ENCODE data around the gene RBBP6. TPM values are rescaled to one million over a fixed set of nuclear protein-coding genes. Genes with fewer than 3 reads are reported as not detected.
A peak's percentile ranks its signal among the peaks of the same experiment; 100 is the strongest.
"Not testable (repeated sequence)": the region's sequence is repeated elsewhere in the genome, so short reads cannot be mapped to it uniquely, and the experiment has no call there.

The RBBP6 gene, protein sequence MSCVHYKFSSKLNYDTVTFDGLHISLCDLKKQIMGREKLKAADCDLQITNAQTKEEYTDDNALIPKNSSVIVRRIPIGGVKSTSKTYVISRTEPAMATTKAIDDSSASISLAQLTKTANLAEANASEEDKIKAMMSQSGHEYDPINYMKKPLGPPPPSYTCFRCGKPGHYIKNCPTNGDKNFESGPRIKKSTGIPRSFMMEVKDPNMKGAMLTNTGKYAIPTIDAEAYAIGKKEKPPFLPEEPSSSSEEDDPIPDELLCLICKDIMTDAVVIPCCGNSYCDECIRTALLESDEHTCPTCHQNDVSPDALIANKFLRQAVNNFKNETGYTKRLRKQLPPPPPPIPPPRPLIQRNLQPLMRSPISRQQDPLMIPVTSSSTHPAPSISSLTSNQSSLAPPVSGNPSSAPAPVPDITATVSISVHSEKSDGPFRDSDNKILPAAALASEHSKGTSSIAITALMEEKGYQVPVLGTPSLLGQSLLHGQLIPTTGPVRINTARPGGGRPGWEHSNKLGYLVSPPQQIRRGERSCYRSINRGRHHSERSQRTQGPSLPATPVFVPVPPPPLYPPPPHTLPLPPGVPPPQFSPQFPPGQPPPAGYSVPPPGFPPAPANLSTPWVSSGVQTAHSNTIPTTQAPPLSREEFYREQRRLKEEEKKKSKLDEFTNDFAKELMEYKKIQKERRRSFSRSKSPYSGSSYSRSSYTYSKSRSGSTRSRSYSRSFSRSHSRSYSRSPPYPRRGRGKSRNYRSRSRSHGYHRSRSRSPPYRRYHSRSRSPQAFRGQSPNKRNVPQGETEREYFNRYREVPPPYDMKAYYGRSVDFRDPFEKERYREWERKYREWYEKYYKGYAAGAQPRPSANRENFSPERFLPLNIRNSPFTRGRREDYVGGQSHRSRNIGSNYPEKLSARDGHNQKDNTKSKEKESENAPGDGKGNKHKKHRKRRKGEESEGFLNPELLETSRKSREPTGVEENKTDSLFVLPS (N-terminal part only)
- 10 to 100 TPM; 77.2 to 88.9 TPM for total RNA-seq

DNA sequence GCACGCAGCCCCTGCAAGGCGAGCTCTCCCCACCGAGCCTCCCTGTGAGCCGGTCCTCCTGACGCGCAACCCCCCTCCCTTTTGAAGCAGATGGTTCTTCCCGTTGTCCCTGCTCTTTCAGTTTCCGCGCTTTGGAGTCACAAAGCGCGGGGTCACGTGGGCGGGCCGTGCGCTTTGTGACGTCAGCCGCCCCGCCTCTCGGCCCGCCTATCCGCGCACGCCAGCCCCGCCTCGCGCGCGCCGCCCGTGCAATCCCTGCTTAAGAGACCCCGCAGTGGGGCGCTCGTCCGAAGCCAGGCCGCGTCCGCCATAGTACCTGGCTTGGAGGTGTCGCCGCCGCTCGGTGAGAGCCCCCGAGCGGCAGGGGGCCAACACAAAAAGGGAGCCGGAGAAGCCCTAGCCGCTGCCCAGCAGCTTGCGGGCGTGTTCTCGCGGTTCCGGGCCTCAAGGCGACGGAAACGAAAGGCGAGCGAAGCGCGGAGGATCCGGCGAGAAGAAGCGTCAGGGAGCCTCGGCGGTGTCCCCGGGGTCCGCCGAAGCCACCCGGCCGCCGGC, at the start of gene RBBP6:
Gene RBBP6 (plus strand): TSS at position 272 of the 555 bp plus-strand sequence. CDS start 1,061 bp downstream, outside the sequence.
- H3K36me3 Mint-ChIP-seq = peaks cover 18% of the 10 kb centered on the region
- no peaks in the 10 kb centered on the region for H3K27me3 Mint-ChIP-seq
- H3K9me3 Mint-ChIP-seq = no peaks in the 10 kb centered on the region
- POLR2A ChIA-PET = interaction anchor here (1.1 to 2.8 kb wide), 4 partner anchors 10 to 572 kb away, joined by 3 to 12 read pairs (median 6); partner anchors contain the start of gene LCMT1
- peaks cover 18% of the 10 kb centered on the region for H3K4me1 Mint-ChIP-seq
- peak within 1 kb of the TSS; percentile 98 for H3K4me3 Mint-ChIP-seq
- ATAC-seq (ENCODE audit: low read depth) (peak; percentile 88), DNase-seq (peak; percentile 97)
- peak within 1 kb of the TSS; percentile 100 for H3K27ac Mint-ChIP-seq

DNA sequence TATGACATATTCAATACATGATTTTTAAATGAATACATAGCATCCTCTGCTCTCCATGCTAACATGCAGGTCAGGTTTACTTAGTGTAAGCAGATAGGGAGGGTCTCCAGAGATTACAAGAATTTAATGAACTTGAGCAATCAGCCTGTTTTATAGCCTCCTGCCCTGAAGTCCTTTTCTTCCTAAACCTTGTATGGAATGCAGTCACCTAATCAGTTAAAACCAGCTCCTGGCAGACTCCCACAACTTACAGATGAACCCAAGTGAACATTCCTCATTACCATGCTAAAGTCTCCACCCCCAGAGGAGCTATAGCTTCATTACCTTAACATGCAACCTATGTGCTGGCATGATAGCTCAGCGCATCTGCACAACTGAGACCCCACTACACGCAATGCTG, 48.5 kb upstream of the RBBP6 start:
- Mint-ChIP-seq H3K27ac (no peak overlapping the region), H3K36me3 (no peaks in the 10 kb centered on the region), H3K9me3 (no peaks in the 10 kb centered on the region), H3K4me3 (no peak overlapping the region), H3K27me3 (peaks cover 2% of the 10 kb centered on the region), H3K4me1 (no peaks in the 10 kb centered on the region)
- no peak for ATAC-seq (ENCODE audit: low read depth)
- POLR2A ChIA-PET = interaction anchor here (0.7 kb wide), 1 partner anchor 332 kb away, joined by 3 read pairs; no protein-coding TSS in a partner anchor
- no peak for DNase-seq

DNA sequence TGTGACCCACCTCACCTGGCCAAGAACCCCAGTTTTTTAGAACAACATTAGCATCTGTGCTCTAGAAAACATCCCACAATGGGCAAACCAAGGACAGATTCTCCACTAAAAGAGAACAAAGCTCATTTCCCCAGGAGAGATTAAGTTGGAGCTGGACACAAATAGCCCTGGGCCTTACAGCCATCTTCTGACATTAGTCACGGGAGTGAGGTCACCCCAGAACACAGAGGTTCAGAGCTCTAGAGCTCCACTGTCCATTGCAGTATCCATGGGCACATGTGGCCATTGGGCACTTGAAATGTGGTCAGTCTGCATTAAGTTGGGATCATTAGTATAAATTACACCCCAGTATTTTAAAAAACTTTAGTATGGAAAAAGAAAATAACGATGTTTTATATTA, 47.6 kb upstream of the RBBP6 start:
- no peaks in the 10 kb centered on the region for H3K9me3 Mint-ChIP-seq
- no peak overlapping the region for H3K27ac Mint-ChIP-seq
- POLR2A ChIA-PET = interaction anchor here (0.7 kb wide), 1 partner anchor 333 kb away, joined by 3 read pairs; no protein-coding TSS in a partner anchor
- H3K4me3 Mint-ChIP-seq = no peak overlapping the region
- ATAC-seq (ENCODE audit: low read depth) (no peak), DNase-seq (no peak)
- H3K4me1 Mint-ChIP-seq = no peaks in the 10 kb centered on the region
- peaks cover 2% of the 10 kb centered on the region for H3K27me3 Mint-ChIP-seq
- H3K36me3 Mint-ChIP-seq = no peaks in the 10 kb centered on the region

DNA sequence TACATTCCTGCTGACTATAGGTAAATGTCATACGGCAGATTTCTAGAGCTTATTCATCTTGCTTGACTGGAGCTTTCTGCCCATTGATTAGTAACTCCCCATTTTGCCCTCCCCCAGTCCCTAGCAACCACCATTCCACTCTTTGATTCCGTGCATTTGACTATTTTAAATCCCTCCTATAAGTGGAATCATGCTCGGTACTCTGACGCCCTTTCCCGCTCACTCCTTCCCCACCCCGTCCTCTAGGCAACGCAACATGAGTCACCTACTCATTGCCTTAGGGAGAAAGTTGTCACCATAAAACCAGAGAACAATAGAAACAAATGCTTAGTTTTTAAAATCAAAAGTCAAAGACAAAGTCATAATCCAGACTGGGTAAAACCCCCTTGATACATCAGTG, 45.5 kb upstream of the RBBP6 start:
- no peaks in the 10 kb centered on the region for H3K4me1 Mint-ChIP-seq
- H3K36me3 Mint-ChIP-seq = no peaks in the 10 kb centered on the region
- no peaks in the 10 kb centered on the region for H3K9me3 Mint-ChIP-seq
- no peak overlapping the region for H3K4me3 Mint-ChIP-seq
- POLR2A ChIA-PET = no interaction called here
- no peak for ATAC-seq (ENCODE audit: low read depth)
- H3K27ac Mint-ChIP-seq = no peak overlapping the region
- DNase-seq = no peak
- H3K27me3 Mint-ChIP-seq = peaks cover 2% of the 10 kb centered on the region

DNA sequence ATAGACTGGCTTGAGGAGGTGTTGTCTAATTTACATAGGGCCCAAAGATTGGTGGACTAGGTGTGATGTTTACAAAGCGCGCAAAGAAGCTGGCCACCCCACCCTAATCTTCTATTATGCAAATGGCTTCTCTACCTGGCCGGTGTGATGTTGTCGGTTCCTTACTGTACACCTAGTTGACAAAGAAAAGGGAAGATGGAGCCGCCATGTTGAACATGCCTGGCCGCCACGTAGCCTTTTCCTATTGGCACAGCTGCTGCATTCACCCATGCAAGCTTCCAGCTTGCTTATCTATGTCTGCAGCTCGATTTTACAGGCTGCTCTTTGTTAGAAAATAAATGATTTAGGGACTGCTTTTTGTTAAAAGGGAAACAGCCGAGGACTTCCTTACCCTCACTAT, 44.2 kb upstream of the RBBP6 start:
- POLR2A ChIA-PET; H3K9me3 Mint-ChIP-seq; H3K4me1 Mint-ChIP-seq; DNase-seq; H3K27me3 Mint-ChIP-seq; H3K27ac Mint-ChIP-seq; H3K4me3 Mint-ChIP-seq; ATAC-seq (ENCODE audit: low read depth); H3K36me3 Mint-ChIP-seq: not testable (repeated sequence)

DNA sequence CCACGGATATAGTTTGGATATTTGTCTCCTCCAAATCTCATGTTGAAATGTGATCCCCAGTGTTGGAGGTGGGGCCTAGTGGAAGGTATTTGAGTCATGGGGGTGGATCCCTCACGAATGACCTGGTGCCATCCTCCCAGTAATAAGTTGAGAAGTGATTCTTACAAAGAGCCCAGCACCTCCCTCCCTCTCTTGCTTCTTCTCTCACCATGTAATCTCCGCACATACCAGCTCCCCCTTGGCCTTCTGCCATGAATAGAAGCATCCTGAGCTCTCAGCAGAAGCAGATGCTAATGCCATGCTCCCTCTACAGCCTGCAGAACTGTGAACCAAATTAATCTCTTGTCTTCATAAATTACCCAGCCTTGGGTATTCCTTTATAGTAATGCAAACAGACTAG, 41.9 kb upstream of the RBBP6 start:
- Mint-ChIP-seq H3K9me3 (no peaks in the 10 kb centered on the region), H3K36me3 (no peaks in the 10 kb centered on the region), H3K4me3 (no peak overlapping the region), H3K27ac (no peak overlapping the region), H3K4me1 (no peaks in the 10 kb centered on the region), H3K27me3 (peaks cover 2% of the 10 kb centered on the region)
- POLR2A ChIA-PET = no interaction called here
- DNase-seq = no peak
- no peak for ATAC-seq (ENCODE audit: low read depth)

DNA sequence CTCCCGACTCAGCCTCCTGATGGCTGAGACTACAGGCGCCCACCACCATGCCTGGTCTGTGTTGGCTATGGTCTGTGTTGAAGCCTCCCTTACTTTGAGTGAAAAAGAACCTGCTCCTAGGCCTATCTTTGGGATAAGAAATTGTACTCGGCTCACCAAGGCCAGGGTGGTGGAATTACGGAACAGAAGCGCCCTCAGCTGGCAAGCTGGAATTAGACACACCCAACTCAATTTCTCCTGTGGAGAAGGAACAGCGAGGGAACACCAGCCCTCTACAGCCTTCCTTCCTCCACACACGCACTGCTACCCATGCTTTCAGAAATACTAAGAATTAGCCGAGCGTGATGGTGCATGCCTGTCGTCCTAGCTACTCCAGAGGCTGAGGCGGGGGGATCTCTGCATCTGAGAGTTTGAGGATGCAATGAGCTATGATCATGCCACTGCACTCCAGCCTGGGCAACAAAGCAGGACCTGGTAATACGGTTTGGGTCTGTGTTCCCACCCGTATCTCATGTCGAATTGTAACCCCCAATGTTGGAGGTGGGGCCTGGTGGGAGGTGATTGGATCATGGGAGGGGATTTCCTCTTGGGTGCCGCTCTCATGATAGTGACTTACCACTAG, 40.1 kb upstream of the RBBP6 start:
- ATAC-seq (ENCODE audit: low read depth) = no peak
- POLR2A ChIA-PET = no interaction called here
- Mint-ChIP-seq H3K27ac (no peak overlapping the region), H3K36me3 (no peaks in the 10 kb centered on the region), H3K4me3 (no peak overlapping the region), H3K27me3 (peaks cover 5% of the 10 kb centered on the region), H3K4me1 (no peaks in the 10 kb centered on the region), H3K9me3 (no peaks in the 10 kb centered on the region)
- no peak for DNase-seq

DNA sequence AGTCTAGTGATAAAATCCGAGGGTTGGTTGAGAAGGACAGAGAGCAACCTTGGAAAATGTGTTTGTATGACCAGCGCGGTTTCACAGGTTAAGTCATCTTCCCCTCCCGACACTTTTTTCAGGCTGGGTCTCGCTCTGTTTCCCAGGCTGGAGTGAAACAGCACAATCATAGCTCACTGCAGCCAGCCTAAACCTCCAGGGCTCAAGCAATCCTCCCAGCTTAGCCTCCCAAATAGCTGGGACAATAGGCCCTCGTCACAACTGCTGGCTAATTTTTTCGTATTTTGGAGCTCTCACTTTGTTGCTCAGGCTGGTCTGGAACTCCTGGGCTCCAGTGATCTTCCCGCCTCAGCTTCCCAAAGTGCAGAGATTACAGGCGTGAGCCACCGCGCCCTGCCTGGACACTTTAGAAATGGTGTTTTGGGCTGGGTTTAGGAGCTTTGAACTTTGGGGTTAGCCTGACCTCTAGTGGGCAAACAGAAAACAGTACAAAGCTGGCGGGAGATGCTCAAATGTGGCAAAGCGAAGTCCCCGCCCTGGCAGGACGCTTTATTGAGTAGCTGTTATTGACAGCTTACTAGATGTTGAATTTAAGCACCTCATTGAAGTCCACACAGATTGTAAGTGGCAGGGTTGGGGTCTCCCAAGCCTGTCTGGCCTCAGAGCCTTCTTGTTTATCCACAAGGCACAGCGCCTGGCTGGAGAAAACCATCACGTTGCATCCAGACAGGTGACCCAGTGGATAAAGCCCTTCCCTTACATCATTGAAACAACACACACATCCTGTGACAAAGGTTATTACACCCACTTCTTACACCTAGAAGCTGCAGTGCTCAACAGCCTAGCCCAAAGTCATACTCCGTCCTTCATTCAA, 34.7 kb upstream of the RBBP6 start:
- no peaks in the 10 kb centered on the region for H3K36me3 Mint-ChIP-seq
- ATAC-seq (ENCODE audit: low read depth) = peak; percentile 84
- H3K27me3 Mint-ChIP-seq = peaks cover 3% of the 10 kb centered on the region
- peak overlapping the region; percentile 35 for H3K4me3 Mint-ChIP-seq
- H3K9me3 Mint-ChIP-seq = no peaks in the 10 kb centered on the region
- POLR2A ChIA-PET = no interaction called here
- H3K27ac Mint-ChIP-seq = no peak overlapping the region
- peaks cover 5% of the 10 kb centered on the region for H3K4me1 Mint-ChIP-seq
- DNase-seq = peak; percentile 40

DNA sequence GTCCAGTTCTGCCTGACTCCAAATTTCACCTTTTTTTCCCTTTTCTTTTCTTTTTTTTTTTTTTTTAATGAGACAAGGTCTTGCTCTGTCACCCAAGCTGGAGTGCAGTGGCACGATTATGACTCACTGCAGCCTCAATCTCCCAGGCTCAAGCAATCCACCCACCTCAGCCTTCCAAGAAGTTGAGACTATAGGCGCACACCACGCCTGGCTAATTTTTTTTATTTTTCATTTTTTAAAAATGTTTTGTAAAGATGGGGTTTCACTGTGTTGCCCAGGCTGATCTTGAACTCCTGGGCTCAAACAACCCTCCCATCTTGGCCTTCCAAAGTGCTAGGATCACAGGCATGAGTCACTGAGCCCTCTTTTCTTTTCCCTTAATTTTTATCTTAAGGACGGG, 33.4 kb upstream of the RBBP6 start:
- POLR2A ChIA-PET = interaction anchor here (0.5 kb wide), 1 partner anchor 286 kb away, joined by 3 read pairs; no protein-coding TSS in a partner anchor
- Mint-ChIP-seq H3K4me1 (peaks cover 5% of the 10 kb centered on the region), H3K36me3 (no peaks in the 10 kb centered on the region), H3K27me3 (peaks cover 7% of the 10 kb centered on the region), H3K4me3 (no peak overlapping the region), H3K27ac (no peak overlapping the region), H3K9me3 (no peaks in the 10 kb centered on the region)
- DNase-seq (no peak), ATAC-seq (ENCODE audit: low read depth) (no peak)

DNA sequence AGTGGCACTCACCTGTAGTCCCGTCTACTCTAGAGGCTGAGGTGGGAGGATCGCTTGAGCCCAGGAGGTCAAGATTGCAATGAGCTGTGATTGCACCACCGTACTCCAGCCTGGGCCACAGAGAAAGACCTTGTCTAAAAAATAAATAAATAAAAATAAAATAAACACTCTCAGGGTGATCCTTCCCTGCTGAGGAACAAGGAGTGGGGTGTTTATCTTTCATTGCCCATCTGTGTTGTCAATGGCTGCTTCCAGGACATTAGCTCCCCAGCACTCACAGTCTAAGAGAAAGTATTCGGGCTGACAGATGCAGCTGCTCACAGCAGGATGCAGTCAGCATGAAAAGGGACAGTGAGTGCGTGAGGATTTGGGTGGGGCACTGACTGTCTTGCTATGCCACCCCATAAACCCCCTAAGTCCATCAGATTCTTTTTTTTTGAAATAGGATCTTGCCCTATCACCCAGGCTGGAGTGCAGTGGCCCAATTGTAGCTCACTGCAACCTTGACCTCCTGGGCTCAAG, 31.3 kb upstream of the RBBP6 start:
- H3K4me3 Mint-ChIP-seq = no peak overlapping the region
- POLR2A ChIA-PET = no interaction called here
- no peaks in the 10 kb centered on the region for H3K36me3 Mint-ChIP-seq
- peaks cover 5% of the 10 kb centered on the region for H3K4me1 Mint-ChIP-seq
- ATAC-seq (ENCODE audit: low read depth) (no peak), DNase-seq (no peak)
- H3K27ac Mint-ChIP-seq = no peak overlapping the region
- peaks cover 8% of the 10 kb centered on the region for H3K27me3 Mint-ChIP-seq
- no peaks in the 10 kb centered on the region for H3K9me3 Mint-ChIP-seq

DNA sequence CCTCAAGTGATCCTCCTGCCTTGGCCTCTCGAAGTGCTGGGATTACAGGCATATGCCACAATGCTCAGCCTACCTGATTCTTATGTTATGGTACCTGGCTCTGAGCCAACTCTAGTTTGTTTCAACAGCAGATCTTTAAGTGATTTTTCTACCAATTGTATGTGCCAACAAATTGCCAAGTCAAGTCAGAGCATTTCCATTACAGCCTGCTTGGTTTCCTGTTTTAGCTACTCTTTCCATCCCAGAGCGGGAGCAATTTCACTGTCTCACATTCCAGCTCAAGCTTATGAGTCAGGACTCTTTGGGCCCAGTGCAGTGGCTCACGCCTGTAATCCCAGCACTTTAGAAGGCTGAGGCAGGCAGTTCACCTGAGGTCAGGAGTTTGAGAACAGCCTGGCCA, 30.8 kb upstream of the RBBP6 start:
- Mint-ChIP-seq H3K9me3 (no peaks in the 10 kb centered on the region), H3K36me3 (no peaks in the 10 kb centered on the region), H3K4me3 (no peak overlapping the region), H3K27ac (no peak overlapping the region), H3K27me3 (peaks cover 5% of the 10 kb centered on the region), H3K4me1 (peaks cover 5% of the 10 kb centered on the region)
- no peak for ATAC-seq (ENCODE audit: low read depth)
- POLR2A ChIA-PET = no interaction called here
- no peak for DNase-seq

DNA sequence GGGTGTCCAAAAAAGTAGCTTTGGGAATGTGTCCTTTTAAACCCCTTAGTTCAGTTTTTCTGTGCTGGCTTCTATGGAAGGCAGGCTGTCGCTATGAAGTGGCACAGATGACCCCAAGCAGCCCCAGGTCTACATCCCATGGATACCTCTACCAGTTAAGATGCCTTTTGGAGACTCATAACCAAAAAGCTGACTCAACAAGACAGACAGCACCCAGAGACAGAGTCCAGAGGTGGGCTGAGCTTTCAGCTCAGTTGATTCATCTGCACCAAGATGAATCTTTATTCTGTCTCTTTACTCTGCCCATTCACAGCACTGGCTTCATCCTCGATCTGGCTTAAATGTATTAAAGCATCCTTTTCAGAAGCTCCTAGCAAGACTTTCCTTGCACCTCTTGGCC, 29.8 kb upstream of the RBBP6 start:
- Mint-ChIP-seq H3K36me3 (no peaks in the 10 kb centered on the region), H3K9me3 (no peaks in the 10 kb centered on the region), H3K4me1 (peaks cover 3% of the 10 kb centered on the region), H3K27ac (no peak overlapping the region), H3K27me3 (peaks cover 5% of the 10 kb centered on the region), H3K4me3 (no peak overlapping the region)
- DNase-seq = no peak
- POLR2A ChIA-PET = no interaction called here
- no peak for ATAC-seq (ENCODE audit: low read depth)
